HG03175 (cell line): ENCODE results near the gene STRA8.
A peak's percentile ranks its signal among the peaks of the same experiment; 100 is the strongest.

Source experiments
- ATAC-seq: cut with Tn5 transposase; IDR thresholded peaks from one replicate; pipeline ENCODE4 v1.9.1; 2021; ENCODE audit warnings: mild to moderate bottlenecking, moderate library complexity; ENCODE audit not compliant: unreplicated experiment

Gene STRA8

GRCh38 chr7:135262623-135263320 lies 29.1 kb downstream of the STRA8 start:
- ATAC-seq: no peak

GRCh38 chr7:135263321-135263970 lies 29.8 kb downstream of the STRA8 start:
- ATAC-seq: no peak

GRCh38 chr7:135265637-135266036 lies 32.0 kb downstream of the STRA8 start:
- no peak for ATAC-seq

GRCh38 chr7:135269921-135270320 lies 36.3 kb downstream of the STRA8 start:
- no peak for ATAC-seq

GRCh38 chr7:135270577-135271254 lies 37.1 kb downstream of the STRA8 start:
- no peak for ATAC-seq

GRCh38 chr7:135271255-135271615 lies 37.6 kb downstream of the STRA8 start:
- ATAC-seq: no peak

GRCh38 chr7:135272303-135272702 lies 38.7 kb downstream of the STRA8 start:
- ATAC-seq: no peak

- no peak for ATAC-seq
Measured at GRCh38 chr7:135273581-135273980, 39.9 kb downstream of the STRA8 start.

GRCh38 chr7:135274495-135275268 lies 41.0 kb downstream of the STRA8 start:
- peak; percentile 82 for ATAC-seq

- no peak for ATAC-seq
Measured at GRCh38 chr7:135275971-135276580, 42.4 kb downstream of the STRA8 start.

- no peak for ATAC-seq
Measured at GRCh38 chr7:135277161-135277560, 43.5 kb downstream of the STRA8 start.

GRCh38 chr7:135281363-135281949 lies 47.8 kb downstream of the STRA8 start:
- ATAC-seq: peak; percentile 98

- no peak for ATAC-seq
Measured at GRCh38 chr7:135282561-135283254, 49.1 kb downstream of the STRA8 start.

GRCh38 chr7:135283959-135284638 lies 50.5 kb downstream of the STRA8 start:
- no peak for ATAC-seq

- ATAC-seq: no peak
Measured at GRCh38 chr7:135285547-135286233, 52.1 kb downstream of the STRA8 start.

- no peak for ATAC-seq
Measured at GRCh38 chr7:135286876-135287275, 53.2 kb downstream of the STRA8 start.

- no peak for ATAC-seq
Measured at GRCh38 chr7:135290594-135290993, 57.0 kb downstream of the STRA8 start.

- ATAC-seq: no peak
Measured at GRCh38 chr7:135291809-135292253, 58.2 kb downstream of the STRA8 start.

- no peak for ATAC-seq
Measured at GRCh38 chr7:135299235-135299634, 65.6 kb downstream of the STRA8 start.
